Central memory CD4-positive, alpha-beta T cell (primary cell): ENCODE results near the gene CLEC2B.

Source experiments
- DNase-seq: peaks from one replicate; pipeline ENCODE4 v3.0.0; 2022

Gene CLEC2B

GRCh38 chr12:9868311-9868801 is 798 bp downstream of the CLEC2B start:
- peak; percentile 17 for DNase-seq

- DNase-seq, result no peak
Measured at GRCh38 chr12:9867531-9867930, 1.6 kb downstream of the CLEC2B start.

GRCh38 chr12:9866860-9867269 is 2.3 kb downstream of the CLEC2B start:
- DNase-seq, result no peak

- DNase-seq, result no peak
Measured at GRCh38 chr12:9864913-9865675, 4.1 kb downstream of the CLEC2B start.

GRCh38 chr12:9858135-9858534 is 11.0 kb downstream of the CLEC2B start:
- no peak for DNase-seq

- no peak for DNase-seq
Measured at GRCh38 chr12:9856894-9857293, 12.3 kb downstream of the CLEC2B start.

- no peak for DNase-seq
Measured at GRCh38 chr12:9856151-9856550, 13.0 kb downstream of the CLEC2B start.

- no peak for DNase-seq
Measured at GRCh38 chr12:9851927-9852326, 17.2 kb downstream of the CLEC2B start.

- DNase-seq, result no peak
Measured at GRCh38 chr12:9851050-9851449, 18.1 kb downstream of the CLEC2B start.

GRCh38 chr12:9848899-9849298 is 20.3 kb downstream of the CLEC2B start:
- no peak for DNase-seq

- DNase-seq, result no peak
Measured at GRCh38 chr12:9843407-9843806, 25.7 kb downstream of the CLEC2B start.

- no peak for DNase-seq
Measured at GRCh38 chr12:9831720-9832119, 37.4 kb downstream of the CLEC2B start.

- DNase-seq, result no peak
Measured at GRCh38 chr12:9829982-9830381, 39.2 kb downstream of the CLEC2B start.

- DNase-seq, result no peak
Measured at GRCh38 chr12:9829483-9829882, 39.7 kb downstream of the CLEC2B start.

- DNase-seq, result no peak
Measured at GRCh38 chr12:9827209-9827888, 41.8 kb downstream of the CLEC2B start, which contains the start of gene KLRF1. TSS of gene KLRF1 (plus strand) at chr12:9827481. CDS start at chr12:9827545, 64 bp downstream.

- no peak for DNase-seq
Measured at GRCh38 chr12:9820281-9820930, 48.7 kb downstream of the CLEC2B start.

GRCh38 chr12:9813821-9814798 is 55.0 kb downstream of the CLEC2B start:
- peak; percentile 86 for DNase-seq

- DNase-seq, result no peak
Measured at GRCh38 chr12:9811621-9812020, 57.5 kb downstream of the CLEC2B start.

GRCh38 chr12:9810671-9811070 is 58.5 kb downstream of the CLEC2B start:
- DNase-seq, result no peak

GRCh38 chr12:9809866-9810265 is 59.3 kb downstream of the CLEC2B start:
- DNase-seq, result no peak

GRCh38 chr12:9809338-9809737 is 59.8 kb downstream of the CLEC2B start:
- no peak for DNase-seq

GRCh38 chr12:9808504-9808903 is 60.6 kb downstream of the CLEC2B start:
- no peak for DNase-seq
